IMR-90 (cell line): ENCODE data around the gene EZR.

ENCODE experiments used
- BHLHE40 ChIP-seq: fragments of 150-350 bp; IDR thresholded peaks from 2 replicates; pipeline ENCODE4 v1.6.1; 2016; ENCODE audit warnings: mild to moderate bottlenecking, low read depth, low read length
- CTCF ChIP-seq: conservative IDR thresholded peaks from 2 replicates; pipeline ENCODE4 v1.5.1; 2012; ENCODE audit warnings: mild to moderate bottlenecking, low read depth, low read length, improper control_type of control experiment
- ELK1 ChIP-seq: fragments of 150-350 bp; IDR thresholded peaks from 2 replicates; pipeline ENCODE4 v1.6.1; 2016; ENCODE audit warnings: low read depth, mild to moderate bottlenecking, low read length, moderate library complexity, borderline replicate concordance
- MAZ ChIP-seq: IDR thresholded peaks from 2 replicates; pipeline ENCODE4 v1.6.1; 2012; ENCODE audit warnings: low read depth, mild to moderate bottlenecking, low read length, improper control_type of control experiment, moderate library complexity, borderline replicate concordance
- POLR2A ChIP-seq: IDR thresholded peaks from 2 replicates; pipeline ENCODE4 v1.6.1; 2012; ENCODE audit warnings: mild to moderate bottlenecking, low read depth, low read length
- RAD21 ChIP-seq: IDR thresholded peaks from 2 replicates; pipeline ENCODE4 v1.6.1; 2012; ENCODE audit warnings: low read length, improper control_type of control experiment
- RFX5 ChIP-seq: IDR thresholded peaks from 2 replicates; pipeline ENCODE4 v1.8.0; 2012; ENCODE audit warnings: low read depth, mild to moderate bottlenecking, low read length, moderate library complexity

- TF ChIP-seq CTCF (no peak), POLR2A (no peak), BHLHE40 (no peak), RFX5 (no peak), MAZ (no peak), RAD21 (no peak), ELK1 (no peak)
These were observed 13.3 kb downstream of the EZR start for GRCh38 chr6:158805698-158806377.
